Measurements from ENCODE around the gene ELMO1.

The ELMO1 gene

GRCh38 chr7:36809086-36809485, 639.6 kb downstream of the ELMO1 start:
- peaks cover 0 to 3% (median 0%) of the 10 kb centered on the region in 4 experiments for H3K4me1 ChIP-seq (ENCODE audit: control extremely low read depth in 1 of 4, control insufficient read depth in 4 of 4, insufficient read depth in 4 of 4, low read length in 3 of 4)
- POLR2A ChIA-PET = no interaction called here
- H3K27me3 ChIP-seq (replicated peaks in 2 of 5; ENCODE audit: control insufficient read depth in 4 of 5, insufficient read depth in 5 of 5, low read length in 4 of 5) = no peaks in the 10 kb centered on the region
- no peaks in the 10 kb centered on the region for H3K9me3 ChIP-seq (ENCODE audit: control extremely low read depth in 1 of 5, control insufficient read depth in 4 of 5, insufficient read depth in 2 of 5, low read depth in 1 of 5, low read length in 4 of 5)
- CTCF ChIA-PET = interaction anchor here (0.6 kb wide), 1 partner anchor 97 kb away, joined by 3 read pairs; no protein-coding TSS in a partner anchor
- H3K27ac ChIP-seq (ENCODE audit: insufficient read depth in 1 of 2, low read depth in 1 of 2, low read length in 2 of 2, poor library complexity in 1 of 2, severe bottlenecking in 2 of 2) = no peak overlapping the region
- H3K4me3 ChIP-seq (ENCODE audit: control insufficient read depth in 1 of 7, extremely low read depth in 1 of 7, insufficient read depth in 4 of 7, low read depth in 2 of 7, low read length in 6 of 7) = no peak overlapping the region
- no peak for DNase-seq
- 100% methylated on average over 1 of the region's 3 CpGs for WGBS (ENCODE audit: insufficient coverage)
- no peaks in the 10 kb centered on the region for H3K36me3 ChIP-seq (ENCODE audit: control insufficient read depth in 4 of 4, insufficient read depth in 4 of 4, low read length in 3 of 4)

GRCh38 chr7:36806891-36807290, 641.8 kb downstream of the ELMO1 start:
- Histone ChIP-seq H3K27me3 (replicated peaks in 2 of 5; ENCODE audit: control insufficient read depth in 4 of 5, insufficient read depth in 5 of 5, low read length in 4 of 5) (no peaks in the 10 kb centered on the region), H3K4me1 (ENCODE audit: control extremely low read depth in 1 of 4, control insufficient read depth in 4 of 4, insufficient read depth in 4 of 4, low read length in 3 of 4) (peaks cover 0 to 3% (median 0%) of the 10 kb centered on the region in 4 experiments), H3K27ac (ENCODE audit: insufficient read depth in 1 of 2, low read depth in 1 of 2, low read length in 2 of 2, poor library complexity in 1 of 2, severe bottlenecking in 2 of 2) (no peak overlapping the region), H3K9me3 (ENCODE audit: control extremely low read depth in 1 of 5, control insufficient read depth in 4 of 5, insufficient read depth in 2 of 5, low read depth in 1 of 5, low read length in 4 of 5) (peaks cover 0 to 2% (median 0%) of the 10 kb centered on the region in 5 experiments), H3K4me3 (ENCODE audit: control insufficient read depth in 1 of 7, extremely low read depth in 1 of 7, insufficient read depth in 4 of 7, low read depth in 2 of 7, low read length in 6 of 7) (no peak overlapping the region), H3K36me3 (ENCODE audit: control insufficient read depth in 4 of 4, insufficient read depth in 4 of 4, low read length in 3 of 4) (no peaks in the 10 kb centered on the region)
- WGBS (ENCODE audit: insufficient coverage) = 29% methylated on average over 1 of the region's 2 CpGs
- ChIA-PET CTCF (no interaction called here), POLR2A (interaction anchor here (0.5 kb wide), 1 partner anchor 115 kb away, joined by 3 read pairs; no protein-coding TSS in a partner anchor)
- peak; percentile 8 to 64 (median 50) for DNase-seq
